Endothelial cell of umbilical vein (primary cell): ENCODE results near the gene ADD1. TPM values are rescaled to one million over a fixed set of nuclear protein-coding genes. Genes with fewer than 3 reads are reported as not detected.

Experiments
- BruUV-seq: library from RNA; stranded (reverse); fragments of 400-500 nt; replicated peaks from 2 replicates; lab custom pipeline; 2021; lab: Mats Ljungman, UMichigan
- CTCF ChIA-PET: fragments of 300-600, 350-600 bp; sonication (Branson Sonifier 250); formaldehyde crosslinking; loops from one replicate; lab custom pipeline; 2021; ENCODE audit warnings: antibody characterized with exemption, inconsistent platforms; lab: Charles Lee
- POLR2A ChIA-PET: fragments of 300-600, 350-600 bp; sonication (Branson Sonifier 250); formaldehyde crosslinking; loops from one replicate; lab custom pipeline; 2021; ENCODE audit warnings: antibody characterized with exemption, inconsistent platforms; lab: Charles Lee
- DNase-seq: peaks from one replicate; pipeline ENCODE4 v3.0.0-alpha.2; 2011; ENCODE audit warnings: low read depth, low spot score
- FAIRE-seq: peaks from 2 replicates; lab custom pipeline; 2011; peaks lifted over from hg19 to GRCh38; lab: Jason Lieb, UNC
- H2AFZ ChIP-seq: 2 replicates; pipeline ENCODE4 v1.6.0; 2012; ENCODE audit warnings: low read depth, low read length, control low read depth, inconsistent platforms
- H3K27ac ChIP-seq: 2 replicates; pipeline ENCODE4 v1.5.1; 2011; ENCODE audit warnings: low read depth, mild to moderate bottlenecking, control low read depth, low read length, moderate library complexity; ENCODE audit not compliant: insufficient read depth
- H3K27me3 ChIP-seq, 2 experiments: 2 replicates each; pipeline versions ENCODE4 v1.6.0 to v1.6.1; 2011; ENCODE audit warnings: low read length in 2 of 2, mixed read lengths in 1 of 2; ENCODE audit not compliant: control insufficient read depth in 2 of 2, insufficient read depth in 2 of 2
- H3K36me3 ChIP-seq, 2 experiments: 2 replicates in 1 of 2; 3 replicates in 1 of 2; pipeline ENCODE4 v1.5.1; 2011; ENCODE audit warnings: low read length in 2 of 2, mild to moderate bottlenecking in 1 of 2, moderate library complexity in 1 of 2; ENCODE audit not compliant: control insufficient read depth in 2 of 2, insufficient read depth in 2 of 2; ENCODE audit errors: extremely low read depth in 1 of 2
- H3K4me1 ChIP-seq: 3 replicates; pipeline ENCODE4 v1.5.1; 2011; ENCODE audit warnings: mild to moderate bottlenecking, low read length; ENCODE audit not compliant: control insufficient read depth, insufficient read depth; ENCODE audit errors: extremely low read depth
- H3K4me2 ChIP-seq: 2 replicates; pipeline ENCODE4 v1.6.1; 2011; ENCODE audit warnings: low read length, control low read depth, mixed read lengths; ENCODE audit not compliant: insufficient read depth
- H3K4me3 ChIP-seq, 3 experiments: fragments of 200-600 bp in 1 of 3; sonication (generic), shearing (Covaris generic) in 1 of 3; replicated peaks in 1 of 3; 2 replicates each; pipeline ENCODE4 v1.5.1; 2011 to 2016; ENCODE audit warnings: control low read depth in 3 of 3, low read length in 3 of 3, mild to moderate bottlenecking in 2 of 3, inconsistent platforms in 1 of 3, low read depth in 1 of 3, moderate library complexity in 1 of 3; ENCODE audit not compliant: insufficient read depth in 1 of 3
- H3K79me2 ChIP-seq: 2 replicates; pipeline ENCODE4 v1.6.0; 2012; ENCODE audit warnings: low read length, inconsistent platforms; ENCODE audit not compliant: control insufficient read depth, insufficient read depth
- H3K9ac ChIP-seq: replicated peaks from 2 replicates; pipeline ENCODE3; 2011; ENCODE audit warnings: low read length, control low read depth; ENCODE audit not compliant: insufficient read depth; ENCODE audit errors: extremely low read depth
- H3K9me1 ChIP-seq: replicated peaks from 3 replicates; pipeline ENCODE4 v1.6.0; 2011; ENCODE audit warnings: mild to moderate bottlenecking, low read length; ENCODE audit not compliant: control insufficient read depth, insufficient read depth; ENCODE audit errors: extremely low read depth
- H3K9me3 ChIP-seq: replicated peaks from 2 replicates; pipeline ENCODE4 v1.5.1; 2012; ENCODE audit warnings: low read length, inconsistent platforms; ENCODE audit not compliant: control insufficient read depth, insufficient read depth
- H4K20me1 ChIP-seq: replicated peaks from 2 replicates; pipeline ENCODE3; 2011; ENCODE audit warnings: mild to moderate bottlenecking, low read length; ENCODE audit not compliant: control insufficient read depth, insufficient read depth; ENCODE audit errors: extremely low read depth
- CTCF ChIP-seq, 2 donors: IDR thresholded peaks; 1 replicate in 1 of 2; 2 replicates in 1 of 2; pipeline ENCODE4 v1.5.1; 2011; ENCODE audit warnings: low read length in 2 of 2, mild to moderate bottlenecking in 2 of 2, moderate library complexity in 2 of 2, control low read depth in 1 of 2, inconsistent platforms in 1 of 2, low read depth in 1 of 2; ENCODE audit not compliant: insufficient read depth in 1 of 2; ENCODE audit errors: extremely low read depth in 1 of 2
- EZH2 ChIP-seq: IDR thresholded peaks from 2 replicates; pipeline ENCODE4 v1.6.1; 2012; ENCODE audit warnings: borderline replicate concordance, low read depth, mild to moderate bottlenecking, moderate library complexity, low read length, inconsistent platforms; ENCODE audit not compliant: severe bottlenecking
- FOS ChIP-seq: IDR thresholded peaks from 2 replicates; pipeline ENCODE4 v1.6.1; 2011; ENCODE audit warnings: mild to moderate bottlenecking, low read length, moderate library complexity, borderline replicate concordance; ENCODE audit not compliant: insufficient read depth
- GATA2 ChIP-seq: IDR thresholded peaks from 2 replicates; pipeline ENCODE4 v1.7.0; 2011; ENCODE audit warnings: low read depth, mild to moderate bottlenecking, moderate library complexity, mixed read lengths, low read length; ENCODE audit not compliant: insufficient read length, insufficient read depth
- JUN ChIP-seq: IDR thresholded peaks from 2 replicates; pipeline ENCODE4 v1.6.1; 2011; ENCODE audit warnings: borderline replicate concordance, low read depth; ENCODE audit not compliant: insufficient read length, insufficient read depth
- MAX ChIP-seq: IDR thresholded peaks from 2 replicates; pipeline ENCODE4 v1.6.1; 2011; ENCODE audit not compliant: insufficient read depth, insufficient read length
- MYC ChIP-seq: IDR thresholded peaks from one replicate; pipeline ENCODE4 v1.6.1; 2011; ENCODE audit warnings: mild to moderate bottlenecking, low read depth, low read length
- POLR2A ChIP-seq: IDR thresholded peaks from 2 replicates; pipeline ENCODE4 v1.6.1; 2012; ENCODE audit warnings: low read depth, mild to moderate bottlenecking, control low read depth, low read length
- POLR2AphosphoS5 ChIP-seq: IDR thresholded peaks from 2 replicates; pipeline ENCODE4 v1.6.1; 2012; ENCODE audit warnings: low read depth, mild to moderate bottlenecking, control low read depth, low read length, moderate library complexity; ENCODE audit not compliant: insufficient read depth
- dilution Hi-C: fragments of 300-500 bp; cut with MboI; formaldehyde crosslinking; loops from one replicate; pipeline ENCODE4 v1.15.0; 2019; ENCODE audit warnings: low sequenced_read_pairs; ENCODE audit not compliant: extremely low pct_ligation_motif_present
- intact Hi-C: fragments of 100-400 bp; cut with micrococcal nuclease; formaldehyde crosslinking; loops from one replicate; pipeline ENCODE4 v1.10.0; 2022
- polyA plus RNA-seq, 4 experiments: library from polyadenylated mRNA; depleted of rRNA in 3 of 4; stranded (reverse) in 3 of 4; unstranded in 1 of 4; fragments of >200 nt; gene quantifications; 2 replicates each; pipeline versions ENCODE4 v1.2.1 to v1.2.3, GENCODE V29; 2011 to 2012; ENCODE audit warnings: missing spikeins in 1 of 4
- total RNA-seq: library from RNA; stranded (reverse); gene quantifications from 2 replicates; pipeline ENCODE4 v1.2.3, GENCODE V29; 2021

The ADD1 gene
- total and polyA plus RNA-seq, 2 donors (not counting 3 experiments of a cell fraction or from before 2014, with no cell fraction given), result 219 to 305 TPM

GRCh38 chr4:2842687-2843262 is 869 bp upstream of the ADD1 start:
- no peak for FAIRE-seq
- H3K4me1 ChIP-seq, result peaks cover 28% of the 10 kb centered on the region
- ChIA-PET CTCF (interaction anchor here (2.1 kb wide), 1 partner anchor 79 kb away, joined by 10 read pairs; no protein-coding TSS in a partner anchor), POLR2A (no interaction called here)
- peaks cover 4% of the 10 kb centered on the region for H4K20me1 ChIP-seq
- peaks cover 38% of the 10 kb centered on the region for H3K79me2 ChIP-seq
- BruUV-seq, result no TSS peak
- dilution Hi-C loops, result no loop called here
- peak overlapping the region; percentile 88 for H3K4me2 ChIP-seq
- intact Hi-C loops, result loop anchor here (1.0 to 5.0 kb wide), 2 partner anchors 24 to 90 kb away; no protein-coding TSS in a partner anchor
- peak overlapping the region; percentile 67 to 81 (median 70) for H3K4me3 ChIP-seq
- DNase-seq, result peak; percentile 28
- H3K27ac ChIP-seq, result no peak overlapping the region
- no peak for TF ChIP-seq MAX
- TF ChIP-seq POLR2A, result no peak
- TF ChIP-seq FOS, result no peak
- TF ChIP-seq POLR2AphosphoS5, result no peak
- TF ChIP-seq EZH2, result no peak
- no peak for TF ChIP-seq GATA2
- no peak for TF ChIP-seq MYC
- no peak for TF ChIP-seq JUN
- no peak for TF ChIP-seq CTCF (IDR thresholded peaks at IDR 0.05; ENCODE audit: extremely low read depth in 1 of 2, insufficient read depth in 1 of 2, low read depth in 1 of 2, low read length in 2 of 2)
- H3K9me1 ChIP-seq, result no peaks in the 10 kb centered on the region
- no peaks in the 10 kb centered on the region for H3K9me3 ChIP-seq
- H3K27me3 ChIP-seq, result no peaks in the 10 kb centered on the region
- H3K9ac ChIP-seq, result peak overlapping the region; percentile 87
- H2AFZ ChIP-seq, result peak overlapping the region; percentile 90
- H3K36me3 ChIP-seq, result no peaks in the 10 kb centered on the region
